K562 (cell line): ENCODE measurements around the gene MBD6. TPM values are rescaled to one million over a fixed set of nuclear protein-coding genes. Genes with fewer than 3 reads are reported as not detected.

Source experiments
- ARNT ChIP-seq, 2 experiments: fragments of 450-650 bp; IDR thresholded peaks; 2 replicates each; pipeline ENCODE4 v1.6.1; 2016; ENCODE audit warnings: mild to moderate bottlenecking in 1 of 2
- CC2D1A ChIP-seq: fragments of 450-650 bp; IDR thresholded peaks from 2 replicates; pipeline ENCODE4 v1.6.1; 2017; ENCODE audit warnings: mild to moderate bottlenecking
- CCNT2 ChIP-seq: IDR thresholded peaks from 2 replicates; pipeline ENCODE4 v1.6.1; 2011; ENCODE audit warnings: borderline replicate concordance, low read depth, mild to moderate bottlenecking, moderate library complexity, mixed read lengths, low read length; ENCODE audit not compliant: insufficient read length; ENCODE audit errors: extremely low read depth
- ELF4 ChIP-seq: fragments of 450-650 bp; formaldehyde crosslinking; IDR thresholded peaks from 2 replicates; pipeline ENCODE4 v1.4.0; 2022; ENCODE audit warnings: missing genetic modification characterization
- KDM5B ChIP-seq: fragments of 200-600 bp; sonication (generic); IDR thresholded peaks from 2 replicates; pipeline ENCODE4 v1.6.1; 2012; ENCODE audit warnings: low read depth, mild to moderate bottlenecking, moderate library complexity, low read length, control low read depth, inconsistent platforms; ENCODE audit not compliant: insufficient replicate concordance
- LARP7 ChIP-seq: fragments of 450-650 bp; IDR thresholded peaks from 2 replicates; pipeline ENCODE4 v1.6.1; 2016
- MTA1 ChIP-seq: fragments of 450-650 bp; IDR thresholded peaks from 2 replicates; pipeline ENCODE4 v1.6.1; 2017; ENCODE audit warnings: borderline replicate concordance
- POLR2AphosphoS2 ChIP-seq: IDR thresholded peaks from 2 replicates; pipeline ENCODE4 v1.6.1; 2012; ENCODE audit warnings: low read length, improper control_type of control experiment
- POLR3G ChIP-seq: IDR thresholded peaks from 2 replicates; pipeline ENCODE4 v1.6.1; 2011; ENCODE audit not compliant: insufficient read length, insufficient replicate concordance; ENCODE audit errors: extremely low read depth
- RBM15 ChIP-seq: fragments of 200-400 bp; formaldehyde crosslinking; IDR thresholded peaks from 2 replicates; pipeline ENCODE4 v1.6.1; 2018; ENCODE audit warnings: mild to moderate bottlenecking, low read length, moderate library complexity; ENCODE audit not compliant: insufficient read depth
- SAP30 ChIP-seq: fragments of 200-600 bp; sonication (generic); IDR thresholded peaks from 2 replicates; pipeline ENCODE4 v1.6.1; 2012; ENCODE audit warnings: borderline replicate concordance, low read depth, mild to moderate bottlenecking, moderate library complexity, low read length, control low read depth, inconsistent platforms; ENCODE audit not compliant: insufficient read depth, poor library complexity, severe bottlenecking
- SMAD1 ChIP-seq: fragments of 150-350 bp; IDR thresholded peaks from 2 replicates; pipeline ENCODE4 v1.6.1; 2014; ENCODE audit warnings: low read length, low read depth; ENCODE audit not compliant: partially characterized antibody
- STAT5A ChIP-seq: IDR thresholded peaks from 2 replicates; pipeline ENCODE4 v1.6.1; 2012; ENCODE audit warnings: low read length, inconsistent platforms, borderline replicate concordance
- ZBTB7A ChIP-seq: IDR thresholded peaks from 2 replicates; pipeline ENCODE4 v1.6.1; 2011; ENCODE audit warnings: low read depth, mild to moderate bottlenecking, low read length, moderate library complexity, borderline replicate concordance; ENCODE audit not compliant: control insufficient read depth
- ZFP30 ChIP-seq: fragments of 250-450 bp; sonication (Bioruptor Pico); IDR thresholded peaks from 2 replicates; pipeline ENCODE4 v1.8.0; 2022; ENCODE audit warnings: moderate library complexity, mild to moderate bottlenecking, inconsistent platforms, borderline replicate concordance
- ZNF586 ChIP-seq: fragments of 450-650 bp; formaldehyde crosslinking; conservative IDR thresholded peaks from 2 replicates; pipeline ENCODE4 v1.4.0; 2020; ENCODE audit warnings: mild to moderate bottlenecking, moderate library complexity
- ZNF778 ChIP-seq: fragments of 450-650 bp; formaldehyde crosslinking; IDR thresholded peaks from 2 replicates; pipeline ENCODE4 v1.4.0; 2020; ENCODE audit warnings: mild to moderate bottlenecking, moderate library complexity
- polyA plus RNA-seq, 8 experiments: library from polyadenylated mRNA; depleted of rRNA in 4 of 8; stranded (reverse) in 5 of 8; unstranded in 3 of 8; fragments of >200 nt; fragmentation: Nextera tagmentation in 2 of 8; fragmentation: Illumina TruSeq in 1 of 8; extraction: Ambion mirVana in 2 of 8; extraction: Trizol in 1 of 8; gene quantifications; 2 replicates each; pipeline versions ENCODE4 v1.2.1 to v1.2.3, GENCODE V29; 2011 to 2014; ENCODE audit warnings: inconsistent platforms in 1 of 8, missing spikeins in 1 of 8
- total RNA-seq, 7 experiments: library from RNA; depleted of rRNA in 6 of 7; stranded (reverse); fragments of >200 nt in 6 of 7; fragmentation: Illumina TruSeq in 2 of 7; extraction: Trizol in 2 of 7; gene quantifications; 2 replicates each; pipeline versions ENCODE4 v1.2.1 to v1.2.3, GENCODE V29; 2011 to 2021; ENCODE audit warnings: low replicate concordance in 1 of 7
- TF ChIP-seq, protein P1 (sequence below): fragments of 450-650 bp; formaldehyde crosslinking; IDR thresholded peaks from 2 replicates; pipeline ENCODE4 v1.4.0; 2022; ENCODE audit warnings: missing genetic modification characterization
- TF ChIP-seq, protein P2 (sequence below): fragments of 250-450 bp; sonication (Bioruptor Pico); IDR thresholded peaks from 2 replicates; pipeline ENCODE4 v1.5.0; 2021; ENCODE audit warnings: mild to moderate bottlenecking, borderline replicate concordance
- TF ChIP-seq, protein P3 (sequence below): fragments of 450-650 bp; IDR thresholded peaks from 2 replicates; pipeline ENCODE4 v1.6.1; 2016; ENCODE audit warnings: borderline replicate concordance
- TF ChIP-seq, protein P4 (sequence below), 2 experiments: fragments of 450-650 bp; IDR thresholded peaks; 2 replicates each; pipeline ENCODE4 v1.6.1; 2016

MBD6 gene
- total and polyA plus RNA-seq, 9 of the 15 experiments (the other 6 are each of a cell fraction or from before 2014, with no cell fraction given), result 2.0 to 54.8 (median 3.8) TPM

DNA sequence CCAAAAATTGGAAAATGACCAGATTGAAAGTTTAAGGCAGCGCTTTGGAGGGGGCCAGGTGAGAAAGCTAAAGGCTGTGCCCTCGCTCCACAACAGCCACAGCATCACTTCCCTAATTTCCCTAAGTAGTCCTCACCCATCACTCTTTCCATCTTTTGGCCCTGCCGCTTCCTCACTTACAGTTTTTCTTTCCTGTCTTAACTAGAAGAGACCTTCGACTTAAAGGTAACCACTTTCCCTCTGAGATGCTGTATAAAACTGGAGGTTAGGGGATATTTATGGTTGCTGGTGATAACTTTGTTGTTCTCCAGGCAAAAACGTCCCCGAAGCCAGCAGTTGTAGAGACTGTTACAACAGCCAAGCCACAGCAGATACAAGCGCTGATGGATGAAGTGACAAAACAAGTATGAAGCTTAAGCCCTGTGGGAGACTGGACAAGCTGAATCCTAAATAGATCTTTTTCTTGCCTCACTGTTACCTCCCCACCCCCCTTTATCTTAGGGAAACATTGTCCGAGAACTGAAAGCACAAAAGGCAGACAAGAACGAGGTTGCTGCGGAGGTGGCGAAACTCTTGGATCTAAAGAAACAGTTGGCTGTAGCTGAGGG is 6.6 kb upstream of the MBD6 start (continued):
- no peak for TF ChIP-seq SAP30
- TF ChIP-seq POLR3G, result no peak
- peak; percentile 86 for TF ChIP-seq ELF4 (CRISPR knock-in tag)
- TF ChIP-seq ZBTB7A, result 0 out of 2 replicates have a peak, but pooled peaks have one; percentile 23
- no peak for TF ChIP-seq CC2D1A
- no peak for TF ChIP-seq SMAD1
- TF ChIP-seq POLR2AphosphoS2, result peak; percentile 77
- peak; percentile 82 for TF ChIP-seq KDM5B
- TF ChIP-seq, protein P1, sequence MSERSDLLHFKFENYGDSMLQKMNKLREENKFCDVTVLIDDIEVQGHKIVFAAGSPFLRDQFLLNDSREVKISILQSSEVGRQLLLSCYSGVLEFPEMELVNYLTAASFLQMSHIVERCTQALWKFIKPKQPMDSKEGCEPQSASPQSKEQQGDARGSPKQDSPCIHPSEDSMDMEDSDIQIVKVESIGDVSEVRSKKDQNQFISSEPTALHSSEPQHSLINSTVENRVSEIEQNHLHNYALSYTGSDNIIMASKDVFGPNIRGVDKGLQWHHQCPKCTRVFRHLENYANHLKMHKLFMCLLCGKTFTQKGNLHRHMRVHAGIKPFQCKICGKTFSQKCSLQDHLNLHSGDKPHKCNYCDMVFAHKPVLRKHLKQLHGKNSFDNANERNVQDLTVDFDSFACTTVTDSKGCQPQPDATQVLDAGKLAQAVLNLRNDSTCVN (CRISPR knock-in tag), result peak; percentile 91
- TF ChIP-seq LARP7, result no peak
- TF ChIP-seq, protein P2, sequence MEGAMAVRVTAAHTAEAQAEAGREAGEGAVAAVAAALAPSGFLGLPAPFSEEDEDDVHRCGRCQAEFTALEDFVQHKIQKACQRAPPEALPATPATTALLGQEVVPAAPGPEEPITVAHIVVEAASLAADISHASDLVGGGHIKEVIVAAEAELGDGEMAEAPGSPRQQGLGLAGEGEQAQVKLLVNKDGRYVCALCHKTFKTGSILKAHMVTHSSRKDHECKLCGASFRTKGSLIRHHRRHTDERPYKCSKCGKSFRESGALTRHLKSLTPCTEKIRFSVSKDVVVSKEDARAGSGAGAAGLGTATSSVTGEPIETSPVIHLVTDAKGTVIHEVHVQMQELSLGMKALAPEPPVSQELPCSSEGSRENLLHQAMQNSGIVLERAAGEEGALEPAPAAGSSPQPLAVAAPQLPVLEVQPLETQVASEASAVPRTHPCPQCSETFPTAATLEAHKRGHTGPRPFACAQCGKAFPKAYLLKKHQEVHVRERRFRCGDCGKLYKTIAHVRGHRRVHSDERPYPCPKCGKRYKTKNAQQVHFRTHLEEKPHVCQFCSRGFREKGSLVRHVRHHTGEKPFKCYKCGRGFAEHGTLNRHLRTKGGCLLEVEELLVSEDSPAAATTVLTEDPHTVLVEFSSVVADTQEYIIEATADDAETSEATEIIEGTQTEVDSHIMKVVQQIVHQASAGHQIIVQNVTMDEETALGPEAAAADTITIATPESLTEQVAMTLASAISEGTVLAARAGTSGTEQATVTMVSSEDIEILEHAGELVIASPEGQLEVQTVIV (CRISPR knock-in tag), result no peak
- TF ChIP-seq, protein P3, sequence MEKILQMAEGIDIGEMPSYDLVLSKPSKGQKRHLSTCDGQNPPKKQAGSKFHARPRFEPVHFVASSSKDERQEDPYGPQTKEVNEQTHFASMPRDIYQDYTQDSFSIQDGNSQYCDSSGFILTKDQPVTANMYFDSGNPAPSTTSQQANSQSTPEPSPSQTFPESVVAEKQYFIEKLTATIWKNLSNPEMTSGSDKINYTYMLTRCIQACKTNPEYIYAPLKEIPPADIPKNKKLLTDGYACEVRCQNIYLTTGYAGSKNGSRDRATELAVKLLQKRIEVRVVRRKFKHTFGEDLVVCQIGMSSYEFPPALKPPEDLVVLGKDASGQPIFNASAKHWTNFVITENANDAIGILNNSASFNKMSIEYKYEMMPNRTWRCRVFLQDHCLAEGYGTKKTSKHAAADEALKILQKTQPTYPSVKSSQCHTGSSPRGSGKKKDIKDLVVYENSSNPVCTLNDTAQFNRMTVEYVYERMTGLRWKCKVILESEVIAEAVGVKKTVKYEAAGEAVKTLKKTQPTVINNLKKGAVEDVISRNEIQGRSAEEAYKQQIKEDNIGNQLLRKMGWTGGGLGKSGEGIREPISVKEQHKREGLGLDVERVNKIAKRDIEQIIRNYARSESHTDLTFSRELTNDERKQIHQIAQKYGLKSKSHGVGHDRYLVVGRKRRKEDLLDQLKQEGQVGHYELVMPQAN, result no peak
- TF ChIP-seq, protein P4, sequence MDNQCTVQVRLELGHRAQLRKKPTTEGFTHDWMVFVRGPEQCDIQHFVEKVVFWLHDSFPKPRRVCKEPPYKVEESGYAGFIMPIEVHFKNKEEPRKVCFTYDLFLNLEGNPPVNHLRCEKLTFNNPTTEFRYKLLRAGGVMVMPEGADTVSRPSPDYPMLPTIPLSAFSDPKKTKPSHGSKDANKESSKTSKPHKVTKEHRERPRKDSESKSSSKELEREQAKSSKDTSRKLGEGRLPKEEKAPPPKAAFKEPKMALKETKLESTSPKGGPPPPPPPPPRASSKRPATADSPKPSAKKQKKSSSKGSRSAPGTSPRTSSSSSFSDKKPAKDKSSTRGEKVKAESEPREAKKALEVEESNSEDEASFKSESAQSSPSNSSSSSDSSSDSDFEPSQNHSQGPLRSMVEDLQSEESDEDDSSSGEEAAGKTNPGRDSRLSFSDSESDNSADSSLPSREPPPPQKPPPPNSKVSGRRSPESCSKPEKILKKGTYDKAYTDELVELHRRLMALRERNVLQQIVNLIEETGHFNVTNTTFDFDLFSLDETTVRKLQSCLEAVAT (IDR thresholded peaks at IDR 0.05), result peak in 1 of 2 experiments; percentile 39; a peak in 3 of 4 replicates
- peak; percentile 24; the same call in 1 of the 2 replicates for TF ChIP-seq MTA1
- peak; percentile 16; the same call in 1 of the 2 replicates for TF ChIP-seq ZNF586 (CRISPR knock-in tag)
- TF ChIP-seq RBM15, result no peak
- TF ChIP-seq ZNF778 (CRISPR knock-in tag), result no peak
- TF ChIP-seq ZFP30, result peak; percentile 77; the same call in 1 of the 2 replicates
- 0 out of 4 replicates have a peak, but pooled peaks of 1 of the 2 experiments have one; percentile 39 for TF ChIP-seq ARNT (IDR thresholded peaks at IDR 0.05)
- TF ChIP-seq STAT5A, result 0 out of 2 replicates have a peak, but pooled peaks have one; percentile 9
- TF ChIP-seq CCNT2, result peak; percentile 23
